B cell (primary cell): Measurements from ENCODE around the gene ITSN1.

Experiments used
- CTCF ChIP-seq: fragments of 200-600 bp; IDR thresholded peaks from one replicate; pipeline ENCODE4 v1.8.0; 2022; ENCODE audit warnings: antibody characterized with exemption, mild to moderate bottlenecking
- EZH2 ChIP-seq: IDR thresholded peaks from 2 replicates; pipeline ENCODE4 v1.6.1; 2012; ENCODE audit warnings: borderline replicate concordance, low read depth, mild to moderate bottlenecking, moderate library complexity, low read length; ENCODE audit not compliant: insufficient read depth, poor library complexity, severe bottlenecking

- TF ChIP-seq CTCF = no peak
- no peak for TF ChIP-seq EZH2
Measured at GRCh38 chr21:33767236-33767635, 124.9 kb downstream of the ITSN1 start.
